HG03139 (cell line): ENCODE measurements around the gene TRIM8.
"Not testable (repeated sequence)": the region's sequence is repeated elsewhere in the genome, so short reads cannot be mapped to it uniquely, and the experiment has no call there.

Source experiments
- ATAC-seq: cut with Tn5 transposase; IDR thresholded peaks from one replicate; pipeline ENCODE4 v1.9.1; 2021; ENCODE audit not compliant: unreplicated experiment

Gene TRIM8

GRCh38 chr10:102649797-102650654 is 5.7 kb downstream of the TRIM8 start:
- ATAC-seq, result no peak

- ATAC-seq, result no peak
Measured at GRCh38 chr10:102650655-102651454, 6.6 kb downstream of the TRIM8 start.

- ATAC-seq, result peak; percentile 2
Measured at GRCh38 chr10:102651455-102652169, 7.3 kb downstream of the TRIM8 start.

GRCh38 chr10:102652170-102652916 is 8.1 kb downstream of the TRIM8 start:
- ATAC-seq, result peak; percentile 38

GRCh38 chr10:102653060-102653459 is 8.8 kb downstream of the TRIM8 start:
- no peak for ATAC-seq

- ATAC-seq, result no peak
Measured at GRCh38 chr10:102654566-102654965, 10.3 kb downstream of the TRIM8 start.

- no peak for ATAC-seq
Measured at GRCh38 chr10:102654969-102655368, 10.7 kb downstream of the TRIM8 start.

GRCh38 chr10:102656026-102656425 is 11.7 kb downstream of the TRIM8 start:
- no peak for ATAC-seq

GRCh38 chr10:102656791-102657371 is 12.6 kb downstream of the TRIM8 start:
- no peak for ATAC-seq

- no peak for ATAC-seq
Measured at GRCh38 chr10:102657451-102657850, 13.2 kb downstream of the TRIM8 start.

GRCh38 chr10:102657984-102658724 is 13.9 kb downstream of the TRIM8 start:
- no peak for ATAC-seq

GRCh38 chr10:102658802-102659201 is 14.5 kb downstream of the TRIM8 start:
- ATAC-seq, result no peak

GRCh38 chr10:102660888-102661657 is 16.8 kb downstream of the TRIM8 start:
- ATAC-seq, result peak; percentile 70

- no peak for ATAC-seq
Measured at GRCh38 chr10:102661658-102662028, 17.4 kb downstream of the TRIM8 start.

GRCh38 chr10:102665904-102666509 is 21.7 kb downstream of the TRIM8 start:
- ATAC-seq, result no peak

GRCh38 chr10:102667411-102667810 is 23.1 kb downstream of the TRIM8 start:
- not testable (repeated sequence) for ATAC-seq

- ATAC-seq, result no peak
Measured at GRCh38 chr10:102668326-102669107, 24.2 kb downstream of the TRIM8 start.
